ENCODE measurements around the gene KCNT1.

Gene KCNT1

DNA sequence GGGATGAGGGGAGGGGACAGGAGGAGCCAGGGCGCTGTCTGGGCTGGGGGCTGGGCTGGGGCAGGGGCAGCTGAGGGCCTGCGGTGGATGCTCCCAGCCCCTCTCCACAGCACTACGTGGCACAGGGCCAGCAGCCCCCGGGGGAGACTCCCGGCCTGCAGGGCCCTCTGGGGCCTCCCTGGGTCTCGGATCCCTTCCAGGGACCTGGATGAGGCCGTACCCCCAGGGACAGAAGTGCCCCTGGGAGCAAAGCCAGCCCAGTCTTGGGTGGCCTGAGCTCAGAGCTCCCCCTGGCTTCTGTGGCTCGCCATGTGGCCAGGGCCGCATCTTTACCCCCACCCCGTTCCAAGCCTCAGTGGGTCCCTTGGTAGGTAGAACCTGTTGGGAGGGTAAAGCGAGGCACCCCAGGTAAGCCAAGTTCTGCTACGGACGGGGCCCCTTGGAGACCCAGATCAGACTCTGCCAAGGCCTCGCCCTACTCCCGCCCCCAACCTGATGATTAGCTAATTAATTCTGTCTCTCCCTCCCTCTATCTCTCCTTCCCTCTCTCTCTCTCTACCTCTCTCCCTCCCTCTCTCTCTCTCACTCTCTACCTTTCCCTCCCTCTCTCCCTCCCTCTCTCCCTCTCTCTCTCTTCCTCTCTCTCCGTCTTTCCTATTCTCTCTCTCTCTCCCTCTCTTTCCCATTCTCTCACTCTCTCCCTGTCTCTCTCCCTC, 24.3 kb downstream of the KCNT1 start:
- Histone ChIP-seq H3K4me3 (ENCODE audit: low read length) (no peak overlapping the region), H3K27me3 (ENCODE audit: control insufficient read depth, low read length) (no peaks in the 10 kb centered on the region), H3K27ac (ENCODE audit: low read depth, low read length) (no peak overlapping the region), H4K20me1 (ENCODE audit: control insufficient read depth, insufficient read depth, low read depth, low read length) (no peaks in the 10 kb centered on the region; the same call in 1 of the 2 replicates), H3K79me2 (ENCODE audit: control insufficient read depth, low read length) (no peaks in the 10 kb centered on the region), H3F3A (ENCODE audit: control insufficient read depth, insufficient read depth) (no peaks in the 10 kb centered on the region), H3K9me3 (ENCODE audit: control insufficient read depth, insufficient read depth, low read length) (no peaks in the 10 kb centered on the region), H3K36me3 (ENCODE audit: control insufficient read depth, low read length) (no peaks in the 10 kb centered on the region), H3K9me2 (replicated peaks; ENCODE audit: control insufficient read depth, low read length) (no peaks in the 10 kb centered on the region), H3K4me2 (ENCODE audit: low read length) (no peak overlapping the region), H3K4me1 (ENCODE audit: control insufficient read depth, low read length) (no peaks in the 10 kb centered on the region)
- TF ChIP-seq EZH2phosphoT487 (IDR thresholded peaks at IDR 0.05; ENCODE audit: borderline replicate concordance, low read length): no peak
- TF ChIP-seq, protein P1, sequence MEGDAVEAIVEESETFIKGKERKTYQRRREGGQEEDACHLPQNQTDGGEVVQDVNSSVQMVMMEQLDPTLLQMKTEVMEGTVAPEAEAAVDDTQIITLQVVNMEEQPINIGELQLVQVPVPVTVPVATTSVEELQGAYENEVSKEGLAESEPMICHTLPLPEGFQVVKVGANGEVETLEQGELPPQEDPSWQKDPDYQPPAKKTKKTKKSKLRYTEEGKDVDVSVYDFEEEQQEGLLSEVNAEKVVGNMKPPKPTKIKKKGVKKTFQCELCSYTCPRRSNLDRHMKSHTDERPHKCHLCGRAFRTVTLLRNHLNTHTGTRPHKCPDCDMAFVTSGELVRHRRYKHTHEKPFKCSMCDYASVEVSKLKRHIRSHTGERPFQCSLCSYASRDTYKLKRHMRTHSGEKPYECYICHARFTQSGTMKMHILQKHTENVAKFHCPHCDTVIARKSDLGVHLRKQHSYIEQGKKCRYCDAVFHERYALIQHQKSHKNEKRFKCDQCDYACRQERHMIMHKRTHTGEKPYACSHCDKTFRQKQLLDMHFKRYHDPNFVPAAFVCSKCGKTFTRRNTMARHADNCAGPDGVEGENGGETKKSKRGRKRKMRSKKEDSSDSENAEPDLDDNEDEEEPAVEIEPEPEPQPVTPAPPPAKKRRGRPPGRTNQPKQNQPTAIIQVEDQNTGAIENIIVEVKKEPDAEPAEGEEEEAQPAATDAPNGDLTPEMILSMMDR (IDR thresholded peaks at IDR 0.05; ENCODE audit: low read depth, low read length, poor library complexity, severe bottlenecking): no peak

DNA sequence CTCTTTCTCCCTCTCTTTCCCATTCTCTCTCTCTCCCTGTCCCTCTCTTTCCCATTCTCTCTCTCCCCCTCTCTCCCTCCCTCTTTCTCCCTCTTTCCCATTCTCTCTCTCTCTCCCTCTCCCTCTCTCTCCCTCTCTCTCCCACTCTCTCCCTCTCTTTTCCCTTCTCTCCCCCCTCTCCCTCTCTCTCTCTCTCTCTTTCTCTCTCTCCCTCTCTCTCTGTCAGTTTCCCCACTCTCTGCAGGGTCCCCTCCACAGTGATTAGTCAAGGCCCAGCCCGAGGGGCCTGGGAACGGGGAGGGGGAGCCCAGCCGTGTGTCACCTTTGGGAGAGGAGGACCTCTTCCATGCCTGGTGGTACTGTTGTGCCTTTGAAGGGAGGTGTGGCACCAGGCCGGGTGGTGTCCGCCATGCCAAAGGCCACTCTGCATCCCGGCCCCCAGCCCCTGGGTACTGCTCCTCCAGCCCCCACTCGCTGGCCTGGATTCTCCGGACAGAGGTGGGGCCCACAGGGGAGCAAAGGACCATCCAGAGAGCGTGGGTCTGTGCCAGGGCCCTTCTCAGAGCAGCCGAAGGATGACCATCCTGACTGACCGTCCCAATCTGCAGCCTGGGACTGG, 25.4 kb downstream of the KCNT1 start:
- no peaks in the 10 kb centered on the region for H3F3A ChIP-seq (ENCODE audit: control insufficient read depth, insufficient read depth)
- no peak overlapping the region for H3K27ac ChIP-seq (ENCODE audit: low read depth, low read length)
- no peaks in the 10 kb centered on the region; the same call in 1 of the 2 replicates for H3K9me3 ChIP-seq (ENCODE audit: control insufficient read depth, insufficient read depth, low read length)
- H4K20me1 ChIP-seq (ENCODE audit: control insufficient read depth, insufficient read depth, low read depth, low read length): no peaks in the 10 kb centered on the region; the same call in 1 of the 2 replicates
- H3K4me2 ChIP-seq (ENCODE audit: low read length): no peak overlapping the region
- no peaks in the 10 kb centered on the region for H3K27me3 ChIP-seq (ENCODE audit: control insufficient read depth, low read length)
- no peaks in the 10 kb centered on the region for H3K79me2 ChIP-seq (ENCODE audit: control insufficient read depth, low read length)
- TF ChIP-seq, protein P1 (IDR thresholded peaks at IDR 0.05; ENCODE audit: low read depth, low read length, poor library complexity, severe bottlenecking): no peak
- no peak for TF ChIP-seq EZH2phosphoT487 (IDR thresholded peaks at IDR 0.05; ENCODE audit: borderline replicate concordance, low read length)
- H3K4me1 ChIP-seq (ENCODE audit: control insufficient read depth, low read length): no peaks in the 10 kb centered on the region
- H3K9me2 ChIP-seq (replicated peaks; ENCODE audit: control insufficient read depth, low read length): no peaks in the 10 kb centered on the region
- no peaks in the 10 kb centered on the region for H3K36me3 ChIP-seq (ENCODE audit: control insufficient read depth, low read length)
- H3K4me3 ChIP-seq (ENCODE audit: low read length): no peak overlapping the region

DNA sequence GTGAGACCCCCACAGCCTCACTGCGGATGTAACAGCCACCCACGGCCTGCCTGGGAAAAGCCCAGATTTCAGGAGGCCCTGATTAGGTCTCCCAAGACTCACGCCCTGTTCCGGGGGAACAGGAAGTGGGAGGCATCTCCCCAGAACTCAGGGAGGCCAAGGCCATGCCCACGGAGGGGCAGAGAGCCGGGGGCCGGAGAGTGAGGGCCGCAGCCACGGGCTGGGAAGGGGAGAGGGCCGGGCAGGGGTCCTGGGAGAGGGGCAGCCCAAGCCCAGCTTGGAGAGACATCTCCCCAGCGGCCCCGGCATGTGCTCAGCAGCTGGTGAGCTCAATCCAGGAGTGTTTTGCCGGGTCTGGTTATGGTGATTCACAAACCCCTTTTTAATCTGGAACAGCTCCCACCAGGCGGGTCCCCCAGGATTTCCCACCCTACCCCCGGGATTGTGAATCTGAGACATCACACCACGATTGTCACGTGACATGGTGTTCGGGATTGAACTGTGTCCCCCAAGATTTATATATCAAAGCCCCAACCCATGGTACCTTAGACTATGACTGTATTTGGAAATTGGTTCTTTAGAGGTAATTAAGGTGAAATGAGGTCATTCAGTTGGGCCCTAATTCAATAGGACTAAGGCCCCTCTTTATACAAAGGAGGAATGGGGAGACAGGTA, 26.6 kb downstream of the KCNT1 start:
- Histone ChIP-seq H3K36me3 (ENCODE audit: control insufficient read depth, low read length) (no peaks in the 10 kb centered on the region), H3K9me2 (replicated peaks; ENCODE audit: control insufficient read depth, low read length) (no peaks in the 10 kb centered on the region), H3K9me3 (ENCODE audit: control insufficient read depth, insufficient read depth, low read length) (no peaks in the 10 kb centered on the region; the same call in 1 of the 2 replicates), H3K27ac (ENCODE audit: low read depth, low read length) (no peak overlapping the region), H3K27me3 (ENCODE audit: control insufficient read depth, low read length) (no peaks in the 10 kb centered on the region), H3K4me2 (ENCODE audit: low read length) (no peak overlapping the region), H3K4me3 (ENCODE audit: low read length) (no peak overlapping the region), H3F3A (ENCODE audit: control insufficient read depth, insufficient read depth) (no peaks in the 10 kb centered on the region), H4K20me1 (ENCODE audit: control insufficient read depth, insufficient read depth, low read depth, low read length) (no peaks in the 10 kb centered on the region; the same call in 1 of the 2 replicates), H3K4me1 (ENCODE audit: control insufficient read depth, low read length) (no peaks in the 10 kb centered on the region), H3K79me2 (ENCODE audit: control insufficient read depth, low read length) (no peaks in the 10 kb centered on the region)
- TF ChIP-seq EZH2phosphoT487 (IDR thresholded peaks at IDR 0.05; ENCODE audit: borderline replicate concordance, low read length): no peak
- TF ChIP-seq, protein P1 (IDR thresholded peaks at IDR 0.05; ENCODE audit: low read depth, low read length, poor library complexity, severe bottlenecking): no peak

Measured in DOHH2 (cell line).